SK-N-SH treated with all-trans-retinoic acid at 6 μM for 48 hours (cell line): ENCODE data around the gene MRPL44.

Source experiments
- ESRRG ChIP-seq: fragments of 250-450 bp; sonication (Bioruptor Pico); IDR thresholded peaks from 2 replicates; pipeline ENCODE4 v1.6.1; 2021; ENCODE audit warnings: mild to moderate bottlenecking
- RARB ChIP-seq: fragments of 250-450 bp; sonication (Bioruptor Pico); IDR thresholded peaks from 2 replicates; pipeline ENCODE4 v1.8.0; 2021; ENCODE audit warnings: mild to moderate bottlenecking, moderate library complexity
- ZFP3 ChIP-seq: fragments of 250-450 bp; sonication (Bioruptor Pico); IDR thresholded peaks from 2 replicates; pipeline ENCODE4 v1.5.0; 2020; ENCODE audit warnings: mild to moderate bottlenecking, moderate library complexity
- ZNF565 ChIP-seq: fragments of 450-650 bp; formaldehyde crosslinking; conservative IDR thresholded peaks from 2 replicates; pipeline ENCODE4 v1.5.0; 2020; ENCODE audit warnings: low read depth, mild to moderate bottlenecking, moderate library complexity
- TF ChIP-seq, protein P1 (sequence below): fragments of 250-450 bp; sonication (Bioruptor Pico); IDR thresholded peaks from 2 replicates; pipeline ENCODE4 v1.5.1; 2020; ENCODE audit warnings: low read depth, mild to moderate bottlenecking, moderate library complexity
- TF ChIP-seq, protein P2 (sequence below): fragments of 250-450 bp; sonication (Bioruptor Pico); IDR thresholded peaks from 2 replicates; pipeline ENCODE4 v1.5.0; 2020; ENCODE audit warnings: mild to moderate bottlenecking, moderate library complexity

DNA sequence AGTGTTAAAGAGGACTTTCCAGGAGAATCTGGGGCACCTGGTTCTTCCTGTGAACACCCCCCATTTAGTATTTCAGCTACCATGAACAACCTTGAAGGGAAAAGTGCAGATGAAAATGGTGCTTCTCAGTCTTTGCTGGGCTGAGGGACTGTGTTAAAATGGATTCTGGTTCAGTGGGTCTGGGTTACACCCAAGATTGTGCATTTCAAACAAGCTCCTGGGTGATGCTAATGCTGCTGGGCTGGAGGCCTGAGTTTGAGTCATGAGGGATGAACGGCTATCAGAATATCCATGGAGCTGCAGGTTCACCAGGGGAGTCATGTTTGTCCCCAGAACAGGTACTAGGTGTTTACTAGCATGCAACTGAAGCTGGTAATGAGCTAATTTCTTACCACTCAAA lies 24.0 kb downstream of the MRPL44 start:
- no peak for TF ChIP-seq RARB (CRISPR knock-in tag)
- no peak for TF ChIP-seq ZFP3 (CRISPR knock-in tag)
- no peak for TF ChIP-seq ESRRG (CRISPR knock-in tag)
- TF ChIP-seq ZNF565 (CRISPR knock-in tag), result no peak
- TF ChIP-seq, protein P1, sequence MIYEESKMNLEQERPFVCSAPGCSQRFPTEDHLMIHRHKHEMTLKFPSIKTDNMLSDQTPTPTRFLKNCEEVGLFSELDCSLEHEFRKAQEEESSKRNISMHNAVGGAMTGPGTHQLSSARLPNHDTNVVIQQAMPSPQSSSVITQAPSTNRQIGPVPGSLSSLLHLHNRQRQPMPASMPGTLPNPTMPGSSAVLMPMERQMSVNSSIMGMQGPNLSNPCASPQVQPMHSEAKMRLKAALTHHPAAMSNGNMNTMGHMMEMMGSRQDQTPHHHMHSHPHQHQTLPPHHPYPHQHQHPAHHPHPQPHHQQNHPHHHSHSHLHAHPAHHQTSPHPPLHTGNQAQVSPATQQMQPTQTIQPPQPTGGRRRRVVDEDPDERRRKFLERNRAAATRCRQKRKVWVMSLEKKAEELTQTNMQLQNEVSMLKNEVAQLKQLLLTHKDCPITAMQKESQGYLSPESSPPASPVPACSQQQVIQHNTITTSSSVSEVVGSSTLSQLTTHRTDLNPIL (CRISPR knock-in tag), result no peak
- TF ChIP-seq, protein P2, sequence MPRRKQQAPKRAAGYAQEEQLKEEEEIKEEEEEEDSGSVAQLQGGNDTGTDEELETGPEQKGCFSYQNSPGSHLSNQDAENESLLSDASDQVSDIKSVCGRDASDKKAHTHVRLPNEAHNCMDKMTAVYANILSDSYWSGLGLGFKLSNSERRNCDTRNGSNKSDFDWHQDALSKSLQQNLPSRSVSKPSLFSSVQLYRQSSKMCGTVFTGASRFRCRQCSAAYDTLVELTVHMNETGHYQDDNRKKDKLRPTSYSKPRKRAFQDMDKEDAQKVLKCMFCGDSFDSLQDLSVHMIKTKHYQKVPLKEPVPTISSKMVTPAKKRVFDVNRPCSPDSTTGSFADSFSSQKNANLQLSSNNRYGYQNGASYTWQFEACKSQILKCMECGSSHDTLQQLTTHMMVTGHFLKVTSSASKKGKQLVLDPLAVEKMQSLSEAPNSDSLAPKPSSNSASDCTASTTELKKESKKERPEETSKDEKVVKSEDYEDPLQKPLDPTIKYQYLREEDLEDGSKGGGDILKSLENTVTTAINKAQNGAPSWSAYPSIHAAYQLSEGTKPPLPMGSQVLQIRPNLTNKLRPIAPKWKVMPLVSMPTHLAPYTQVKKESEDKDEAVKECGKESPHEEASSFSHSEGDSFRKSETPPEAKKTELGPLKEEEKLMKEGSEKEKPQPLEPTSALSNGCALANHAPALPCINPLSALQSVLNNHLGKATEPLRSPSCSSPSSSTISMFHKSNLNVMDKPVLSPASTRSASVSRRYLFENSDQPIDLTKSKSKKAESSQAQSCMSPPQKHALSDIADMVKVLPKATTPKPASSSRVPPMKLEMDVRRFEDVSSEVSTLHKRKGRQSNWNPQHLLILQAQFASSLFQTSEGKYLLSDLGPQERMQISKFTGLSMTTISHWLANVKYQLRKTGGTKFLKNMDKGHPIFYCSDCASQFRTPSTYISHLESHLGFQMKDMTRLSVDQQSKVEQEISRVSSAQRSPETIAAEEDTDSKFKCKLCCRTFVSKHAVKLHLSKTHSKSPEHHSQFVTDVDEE (CRISPR knock-in tag), result no peak
